A673 (cell line): ENCODE results near the gene GRK4. TPM values are rescaled to one million over a fixed set of nuclear protein-coding genes. Genes with fewer than 3 reads are reported as not detected.
A peak's percentile ranks its signal among the peaks of the same experiment; 100 is the strongest.

ENCODE experiments used
- BruUV-seq: library from RNA; stranded (reverse); fragments of 400-500 nt; replicated peaks from 2 replicates; lab custom pipeline; 2021; lab: Mats Ljungman, UMichigan
- CTCF ChIA-PET: fragments of 300-600 bp; sonication (Branson Sonifier 250); formaldehyde crosslinking; loops from one replicate; lab custom pipeline; 2022; ENCODE audit warnings: antibody characterized with exemption; lab: Charles Lee
- POLR2A ChIA-PET: fragments of 300-600 bp; sonication (Branson Sonifier 250); formaldehyde crosslinking; loops from one replicate; lab custom pipeline; 2022; ENCODE audit warnings: antibody characterized with exemption; ENCODE audit not compliant: low non-redundant PET; lab: Charles Lee
- DNase-seq: peaks from one replicate; pipeline ENCODE4 v3.0.0-alpha.2; 2015; ENCODE audit warnings: low spot score
- H3K27ac ChIP-seq: fragments of 200-600 bp; sonication (generic); 2 replicates; pipeline ENCODE4 v1.5.1; 2016; ENCODE audit warnings: mixed run types, low read depth, mild to moderate bottlenecking, mixed read lengths, antibody characterized with exemption, low read length; ENCODE audit not compliant: poor library complexity, severe bottlenecking
- H3K27me3 ChIP-seq: fragments of 200-600 bp; sonication (generic); replicated peaks from 2 replicates; pipeline ENCODE4 v1.6.1; 2017; ENCODE audit warnings: mixed run types, low read depth, mild to moderate bottlenecking, mixed read lengths, antibody characterized with exemption, low read length; ENCODE audit not compliant: insufficient read depth, poor library complexity
- H3K36me3 ChIP-seq: fragments of 200-600 bp; sonication (generic); 2 replicates; pipeline ENCODE4 v1.6.1; 2016; ENCODE audit warnings: mixed run types, mild to moderate bottlenecking, mixed read lengths, antibody characterized with exemption, low read length; ENCODE audit not compliant: insufficient read depth, poor library complexity, severe bottlenecking
- H3K4me1 ChIP-seq: fragments of 200-600 bp; sonication (generic); 2 replicates; pipeline ENCODE4 v1.6.1; 2017; ENCODE audit warnings: mixed run types, mild to moderate bottlenecking, mixed read lengths, antibody characterized with exemption, low read length; ENCODE audit not compliant: insufficient read depth, poor library complexity, severe bottlenecking
- H3K4me3 ChIP-seq: fragments of 200-600 bp; sonication (generic); 2 replicates; pipeline ENCODE4 v1.5.1; 2016; ENCODE audit warnings: low read depth, mixed run types, mild to moderate bottlenecking, mixed read lengths, low read length; ENCODE audit not compliant: poor library complexity, severe bottlenecking
- H3K9me3 ChIP-seq: fragments of 200-600 bp; sonication (generic); 2 replicates; pipeline ENCODE4 v1.6.1; 2016; ENCODE audit warnings: mixed run types, low read depth, mild to moderate bottlenecking, mixed read lengths, antibody characterized with exemption, low read length; ENCODE audit not compliant: poor library complexity, severe bottlenecking
- CTCF ChIP-seq: fragments of 300-800, 200-600 bp; sonication (generic); conservative IDR thresholded peaks from 2 replicates; pipeline ENCODE4 v1.5.1; 2017; ENCODE audit warnings: low read depth, mild to moderate bottlenecking, antibody characterized with exemption, low read length, moderate library complexity, mixed read lengths
- EZH2 ChIP-seq: fragments of 200-600 bp; sonication (generic); IDR thresholded peaks from 2 replicates; pipeline ENCODE4 v1.6.1; 2017; ENCODE audit warnings: borderline replicate concordance, low read depth, mild to moderate bottlenecking, mixed read lengths, antibody characterized with exemption, low read length; ENCODE audit not compliant: poor library complexity, severe bottlenecking
- intact Hi-C: fragments of 100-400 bp; cut with micrococcal nuclease; formaldehyde crosslinking; loops from one replicate; pipeline ENCODE4 v1.10.0; 2022; ENCODE audit not compliant: unreplicated experiment
- total RNA-seq: library from RNA; stranded (reverse); gene quantifications from 2 replicates; pipeline ENCODE4 v1.2.3, GENCODE V29; 2021

The GRK4 gene
- total RNA-seq, 1 experiment from 2014 or later, result 5.9 TPM

- no TSS peak for BruUV-seq
- Histone ChIP-seq H3K4me1 (no peaks in the 10 kb centered on the region), H3K36me3 (peaks cover 83% of the 10 kb centered on the region), H3K4me3 (no peak overlapping the region), H3K9me3 (no peaks in the 10 kb centered on the region), H3K27me3 (no peaks in the 10 kb centered on the region), H3K27ac (no peak overlapping the region)
- no peak for DNase-seq
- TF ChIP-seq EZH2 (no peak), CTCF (no peak)
- CTCF ChIA-PET, result no interaction called here
- intact Hi-C loops, result no loop called here
- POLR2A ChIA-PET, result no interaction called here
Measured at GRCh38 chr4:2946812-2947600, 16.4 kb upstream of the GRK4 start.

- no TSS peak for BruUV-seq
- H3K27ac ChIP-seq, result no peak overlapping the region
- no peaks in the 10 kb centered on the region for H3K27me3 ChIP-seq
- H3K4me3 ChIP-seq, result no peak overlapping the region
- no peaks in the 10 kb centered on the region for H3K9me3 ChIP-seq
- intact Hi-C loops, result no loop called here
- peaks cover 86% of the 10 kb centered on the region for H3K36me3 ChIP-seq
- ChIA-PET CTCF (no interaction called here), POLR2A (no interaction called here)
- no peaks in the 10 kb centered on the region for H3K4me1 ChIP-seq
- TF ChIP-seq EZH2, result no peak
- no peak for TF ChIP-seq CTCF
- no peak for DNase-seq
Measured at GRCh38 chr4:2947926-2948325, 15.4 kb upstream of the GRK4 start.

DNA sequence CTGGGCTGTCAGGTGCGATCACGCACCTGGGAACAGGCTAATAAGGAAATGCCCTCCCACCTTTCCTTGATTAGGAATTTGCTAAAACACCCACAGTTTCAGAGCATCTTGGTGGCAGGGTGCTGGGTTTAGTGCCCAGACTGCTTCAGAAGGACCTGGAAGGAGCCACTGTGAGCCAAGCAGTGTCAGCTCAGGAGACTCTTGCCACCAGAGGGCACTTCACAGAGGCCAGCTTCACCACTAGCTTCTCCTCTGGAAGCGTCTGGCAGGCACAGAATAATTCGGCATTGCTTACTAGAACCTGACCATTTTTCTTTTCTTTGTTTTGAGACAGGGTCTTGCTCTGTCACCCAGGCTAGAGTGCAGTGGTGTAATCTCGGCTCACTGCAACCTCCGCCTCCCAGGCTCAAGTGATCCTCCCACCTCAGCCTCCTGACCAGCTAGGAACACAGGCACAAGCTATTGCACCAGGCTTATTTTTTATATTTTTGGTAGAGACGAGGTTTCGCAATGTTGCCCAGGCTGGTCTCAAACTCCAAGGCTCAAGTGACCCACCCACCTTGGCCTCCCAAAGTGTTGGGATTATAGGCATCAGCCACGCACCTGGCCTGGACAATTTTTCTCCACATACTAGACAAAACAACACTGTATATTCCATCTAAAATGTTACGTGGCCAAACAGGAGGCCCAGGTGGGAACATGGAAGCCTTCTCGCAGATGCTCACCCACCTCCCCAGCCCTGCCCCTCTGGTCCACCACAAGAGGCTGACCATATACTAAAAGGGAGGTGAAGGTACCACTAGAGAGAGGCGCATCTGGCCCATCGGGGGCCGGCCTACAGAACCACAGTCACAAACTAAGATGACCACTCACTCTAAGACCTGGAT lies 14.2 kb upstream of the GRK4 start:
- Histone ChIP-seq H3K4me3 (no peak overlapping the region), H3K36me3 (peaks cover 89% of the 10 kb centered on the region), H3K27ac (no peak overlapping the region), H3K27me3 (no peaks in the 10 kb centered on the region), H3K9me3 (no peaks in the 10 kb centered on the region), H3K4me1 (no peaks in the 10 kb centered on the region)
- peak; percentile 37 for DNase-seq
- no TSS peak for BruUV-seq
- ChIA-PET CTCF (interaction anchor here (0.6 kb wide), 1 partner anchor 156 kb away, joined by 3 read pairs; the partner anchor contains the start of gene SH3BP2), POLR2A (no interaction called here)
- intact Hi-C loops, result no loop called here
- TF ChIP-seq CTCF (peak; percentile 50), EZH2 (no peak)
